Astrocyte (in vitro differentiated cells and primary cell): ENCODE results near the gene ESRRG. TPM values are rescaled to one million over a fixed set of nuclear protein-coding genes. Genes with fewer than 3 reads are reported as not detected.

Experiments used
- DNase-seq: peaks from one replicate; pipeline ENCODE4 v3.0.0-alpha.2; 2010; ENCODE audit warnings: low read depth
- FAIRE-seq: peaks from 2 replicates; lab custom pipeline; 2011; peaks lifted over from hg19 to GRCh38; lab: Jason Lieb, UNC
- H2AFZ ChIP-seq: 2 replicates; pipeline ENCODE4 v1.6.0; 2012; ENCODE audit warnings: low read depth, low read length, inconsistent platforms
- H3K27ac ChIP-seq: 2 replicates; pipeline ENCODE4 v1.5.1; 2011; ENCODE audit warnings: low read depth, low read length, inconsistent platforms
- H3K27me3 ChIP-seq: 2 replicates; pipeline ENCODE4 v1.6.0; 2011; ENCODE audit warnings: low read length, inconsistent platforms; ENCODE audit not compliant: insufficient read depth
- H3K36me3 ChIP-seq: 2 replicates; pipeline ENCODE4 v1.5.1; 2011; ENCODE audit warnings: low read length, inconsistent platforms; ENCODE audit not compliant: insufficient read depth
- H3K4me1 ChIP-seq: 2 replicates; pipeline ENCODE4 v1.5.1; 2011; ENCODE audit warnings: low read length, inconsistent platforms; ENCODE audit not compliant: insufficient read depth
- H3K4me2 ChIP-seq: 2 replicates; pipeline ENCODE4 v1.6.0; 2012; ENCODE audit warnings: low read length, inconsistent platforms
- H3K4me3 ChIP-seq: 2 replicates; pipeline ENCODE4 v1.5.1; 2011; ENCODE audit warnings: low read depth, mild to moderate bottlenecking, low read length, inconsistent platforms; ENCODE audit not compliant: insufficient read depth
- H3K79me2 ChIP-seq: 2 replicates; pipeline ENCODE4 v1.6.0; 2012; ENCODE audit warnings: mild to moderate bottlenecking, low read length, inconsistent platforms; ENCODE audit not compliant: insufficient read depth
- H3K9ac ChIP-seq: 2 replicates; pipeline ENCODE4 v1.6.0; 2012; ENCODE audit warnings: mild to moderate bottlenecking, low read length, inconsistent platforms
- H3K9me3 ChIP-seq: 2 replicates; pipeline ENCODE4 v1.5.1; 2012; ENCODE audit warnings: low read depth, mild to moderate bottlenecking, low read length, inconsistent platforms; ENCODE audit not compliant: insufficient read depth
- H4K20me1 ChIP-seq: 2 replicates; pipeline ENCODE4 v1.6.0; 2012; ENCODE audit warnings: low read length, inconsistent platforms; ENCODE audit not compliant: insufficient read depth
- H3K27ac Mint-ChIP-seq: one replicate; pipeline ENCODE4 v1.8.0; 2021; ENCODE audit warnings: mild to moderate bottlenecking, mixed read lengths; ENCODE audit not compliant: unreplicated experiment
- H3K27me3 Mint-ChIP-seq: one replicate; pipeline ENCODE4 v1.8.0; 2021; ENCODE audit warnings: low read depth, mixed read lengths; ENCODE audit not compliant: unreplicated experiment
- H3K36me3 Mint-ChIP-seq: one replicate; pipeline ENCODE4 v1.8.0; 2021; ENCODE audit warnings: low read depth, mixed read lengths; ENCODE audit not compliant: unreplicated experiment
- H3K4me1 Mint-ChIP-seq: one replicate; pipeline ENCODE4 v1.8.0; 2021; ENCODE audit warnings: low read depth, mixed read lengths; ENCODE audit not compliant: unreplicated experiment
- H3K4me3 Mint-ChIP-seq: one replicate; pipeline ENCODE4 v1.8.0; 2021; ENCODE audit warnings: mild to moderate bottlenecking, moderate library complexity, mixed read lengths; ENCODE audit not compliant: unreplicated experiment
- H3K9me3 Mint-ChIP-seq: one replicate; pipeline ENCODE4 v1.8.0; 2021; ENCODE audit warnings: mild to moderate bottlenecking, mixed read lengths; ENCODE audit not compliant: unreplicated experiment
- CTCF ChIP-seq: IDR thresholded peaks from 2 replicates; pipeline ENCODE4 v1.5.1; 2011; ENCODE audit warnings: low read depth, mild to moderate bottlenecking, inconsistent platforms, low read length, moderate library complexity; ENCODE audit not compliant: insufficient read depth
- EZH2 ChIP-seq: IDR thresholded peaks from 2 replicates; pipeline ENCODE4 v1.6.1; 2012; ENCODE audit warnings: mild to moderate bottlenecking, low read length, inconsistent platforms; ENCODE audit not compliant: insufficient read depth
- total RNA-seq: library from RNA; stranded (reverse); gene quantifications from 2 replicates; pipeline ENCODE4 v1.2.1, GENCODE V29; 2021

Gene ESRRG
- total RNA-seq, 1 donor from 2014 or later = 0.79 TPM

- no peaks in the 10 kb centered on the region for H3K36me3 ChIP-seq
- Mint-ChIP-seq H3K4me3 (no peak overlapping the region), H3K9me3 (no peaks in the 10 kb centered on the region), H3K36me3 (no peaks in the 10 kb centered on the region), H3K27ac (no peak overlapping the region), H3K4me1 (peaks cover 3% of the 10 kb centered on the region), H3K27me3 (no peaks in the 10 kb centered on the region)
- H3K9me3 ChIP-seq = no peaks in the 10 kb centered on the region
- no peak for DNase-seq
- no peak overlapping the region for H3K27ac ChIP-seq
- no peak overlapping the region for H3K9ac ChIP-seq
- H3K27me3 ChIP-seq = no peaks in the 10 kb centered on the region
- no peak overlapping the region for H3K4me3 ChIP-seq
- no peak overlapping the region for H2AFZ ChIP-seq
- no peak for TF ChIP-seq EZH2
- TF ChIP-seq CTCF = no peak
- no peak overlapping the region for H3K4me2 ChIP-seq
- no peaks in the 10 kb centered on the region for H3K4me1 ChIP-seq
- no peaks in the 10 kb centered on the region for H3K79me2 ChIP-seq
- FAIRE-seq = no peak
- no peaks in the 10 kb centered on the region for H4K20me1 ChIP-seq
Measured at GRCh38 chr1:216553766-216554165, 169.5 kb downstream of the ESRRG start.

GRCh38 chr1:216553040-216553439, 170.2 kb downstream of the ESRRG start:
- H3K9ac ChIP-seq = no peak overlapping the region
- H3K9me3 ChIP-seq = no peaks in the 10 kb centered on the region
- H3K27ac ChIP-seq = no peak overlapping the region
- Mint-ChIP-seq H3K36me3 (no peaks in the 10 kb centered on the region), H3K27ac (no peak overlapping the region), H3K9me3 (no peaks in the 10 kb centered on the region), H3K4me3 (no peak overlapping the region), H3K27me3 (no peaks in the 10 kb centered on the region), H3K4me1 (peaks cover 3% of the 10 kb centered on the region)
- no peaks in the 10 kb centered on the region for H3K79me2 ChIP-seq
- no peak overlapping the region for H3K4me3 ChIP-seq
- H3K36me3 ChIP-seq = no peaks in the 10 kb centered on the region
- no peak overlapping the region for H2AFZ ChIP-seq
- no peak overlapping the region for H3K4me2 ChIP-seq
- FAIRE-seq (no peak), DNase-seq (no peak)
- H3K27me3 ChIP-seq = no peaks in the 10 kb centered on the region
- H4K20me1 ChIP-seq = no peaks in the 10 kb centered on the region
- H3K4me1 ChIP-seq = no peaks in the 10 kb centered on the region
- TF ChIP-seq EZH2 (no peak), CTCF (no peak)

- Mint-ChIP-seq H3K27ac (no peak overlapping the region), H3K9me3 (no peaks in the 10 kb centered on the region), H3K36me3 (no peaks in the 10 kb centered on the region), H3K4me3 (no peak overlapping the region), H3K4me1 (peaks cover 1% of the 10 kb centered on the region), H3K27me3 (no peaks in the 10 kb centered on the region)
- H4K20me1 ChIP-seq = no peaks in the 10 kb centered on the region
- H3K4me1 ChIP-seq = no peaks in the 10 kb centered on the region
- H3K9ac ChIP-seq = no peak overlapping the region
- TF ChIP-seq CTCF (no peak), EZH2 (no peak)
- H3K27ac ChIP-seq = no peak overlapping the region
- no peak overlapping the region for H2AFZ ChIP-seq
- no peaks in the 10 kb centered on the region for H3K9me3 ChIP-seq
- H3K4me2 ChIP-seq = no peak overlapping the region
- H3K4me3 ChIP-seq = no peak overlapping the region
- no peaks in the 10 kb centered on the region for H3K27me3 ChIP-seq
- no peaks in the 10 kb centered on the region for H3K36me3 ChIP-seq
- DNase-seq = no peak
- H3K79me2 ChIP-seq = no peaks in the 10 kb centered on the region
- FAIRE-seq = no peak
Measured at GRCh38 chr1:216549796-216550195, 173.4 kb downstream of the ESRRG start.
